HL-60/S4 treated with phorbol 12-myristate 13-acetate at 8.2 ng/mL for 4 days and 3 days (cell line): Measurements from ENCODE around the gene BOLA3.
"Not testable (repeated sequence)": the region's sequence is repeated elsewhere in the genome, so short reads cannot be mapped to it uniquely, and the experiment has no call there.

Experiments
- in situ Hi-C: fragments of 300-500 bp; cut with MboI; formaldehyde crosslinking; loops from 2 replicates; pipeline ENCODE4 v1.15.0; 2022; ENCODE audit warnings: low sequenced_read_pairs

The BOLA3 gene

DNA sequence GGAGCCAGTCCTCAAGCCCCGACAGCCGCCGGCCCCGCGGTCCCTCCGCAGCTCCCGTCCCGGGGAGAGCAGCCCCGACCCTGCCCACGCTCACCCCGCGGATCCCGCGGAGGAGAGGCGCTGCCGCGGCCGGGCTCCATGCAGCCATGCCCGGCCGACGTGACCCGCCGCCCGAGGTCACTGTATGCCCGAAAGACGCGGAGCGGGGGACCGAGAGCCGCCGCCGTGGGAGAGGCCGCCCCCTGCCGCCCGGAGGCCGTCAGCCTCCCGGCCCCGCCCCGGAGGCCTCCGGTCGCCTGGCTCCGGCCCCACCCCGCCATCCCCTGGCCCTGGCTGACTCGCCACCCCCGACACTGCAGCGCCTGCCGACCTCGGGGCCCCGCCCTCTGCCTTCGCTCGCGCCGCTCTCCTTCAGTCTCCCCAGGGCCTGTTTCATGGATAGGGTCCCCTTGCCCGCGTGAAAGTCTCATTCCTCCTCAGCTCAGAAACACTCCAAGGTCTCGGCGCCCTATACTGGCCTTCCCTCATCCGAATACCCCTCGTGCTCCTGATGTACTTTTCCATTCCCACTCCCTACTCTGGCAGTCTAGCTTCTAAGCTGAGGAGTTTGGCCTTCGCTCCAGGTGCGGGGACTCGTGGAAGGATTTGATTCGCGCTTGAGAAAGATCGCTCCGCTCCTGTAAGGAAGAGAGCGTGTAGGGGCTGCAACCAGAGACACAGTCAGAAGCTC lies at the start of gene BOLA3:
Gene BOLA3, minus strand, starts transcription at position 186 of the 730 bp plus-strand sequence. Its CDS starts 38 bp downstream, at position 148.
- in situ Hi-C loops = no loop called here

DNA sequence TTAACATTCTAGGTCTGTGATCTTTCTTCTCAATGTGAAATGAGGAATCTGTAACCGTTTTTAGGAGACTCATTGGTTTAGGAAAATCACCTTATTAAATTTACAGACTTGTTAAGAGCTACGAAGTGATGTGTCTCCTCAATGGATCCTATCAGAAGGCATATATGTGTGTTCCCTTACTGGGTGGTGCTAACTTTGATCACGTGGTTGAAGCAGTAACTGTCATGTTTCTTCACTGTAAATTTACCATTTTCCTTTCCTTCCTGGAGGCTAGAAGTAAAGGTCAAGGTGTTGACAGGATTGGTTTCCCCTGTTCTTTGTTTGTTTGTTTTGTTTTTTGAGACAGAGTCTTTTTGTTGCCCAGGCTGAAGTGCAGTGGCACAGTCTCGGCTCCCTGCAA lies 49.3 kb upstream of the BOLA3 start:
- in situ Hi-C loops = no loop called here

DNA sequence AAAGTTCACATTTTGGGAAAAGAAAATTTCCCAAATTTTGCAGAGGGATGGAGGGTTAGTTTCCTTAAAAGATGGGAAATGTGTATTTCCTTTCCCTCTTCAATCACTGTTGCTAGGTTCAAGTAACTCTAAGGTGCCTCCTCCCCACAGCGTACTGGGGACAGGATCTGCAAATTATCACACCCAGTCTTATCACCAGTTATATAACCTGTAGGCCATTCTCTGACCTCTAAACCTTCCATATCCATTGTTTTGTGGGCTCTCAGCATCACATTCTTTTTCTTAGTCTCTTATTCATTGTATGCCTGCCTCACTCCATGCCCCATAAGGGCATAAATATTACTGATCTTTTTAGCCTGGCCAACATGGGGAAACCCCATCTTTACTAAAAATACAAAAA lies 47.1 kb upstream of the BOLA3 start:
- in situ Hi-C loops = no loop called here

DNA sequence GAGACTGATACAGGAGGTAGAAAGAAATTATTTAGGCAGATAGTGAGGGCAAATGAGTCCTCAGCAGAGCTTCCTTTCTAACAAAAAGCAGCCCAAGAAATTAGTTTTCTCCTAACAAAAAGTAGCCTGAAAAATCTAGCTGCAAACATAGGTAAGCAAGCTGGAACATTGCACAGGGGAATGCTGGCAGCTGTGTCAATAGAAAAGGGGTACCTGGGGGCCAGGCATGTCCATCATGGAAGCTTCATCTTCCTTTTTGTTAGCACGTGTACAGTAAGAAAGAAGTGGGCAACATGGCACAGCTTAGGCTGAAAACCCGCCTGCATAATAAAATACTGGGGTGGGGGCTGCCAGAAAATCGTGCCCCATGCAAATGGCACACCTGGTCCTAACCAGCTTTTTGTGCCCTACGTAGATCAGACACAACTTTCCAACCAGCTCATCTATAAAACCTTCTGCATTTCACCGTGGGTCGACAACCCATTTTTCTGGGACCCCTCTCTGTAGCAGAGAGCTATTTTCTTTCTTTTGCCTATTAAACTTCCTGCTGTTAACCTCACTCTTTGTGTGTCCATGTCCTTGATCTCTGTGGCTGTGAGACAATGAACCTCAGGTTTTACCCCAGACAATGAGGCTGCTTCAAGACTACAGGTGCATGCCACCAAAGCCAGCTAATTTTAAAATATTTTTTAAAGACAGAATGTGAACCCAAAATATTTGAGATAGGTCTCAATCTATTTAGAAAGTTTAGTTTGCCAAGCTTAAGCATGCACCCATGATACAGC lies 44.1 kb upstream of the BOLA3 start:
- in situ Hi-C loops = no loop called here

DNA sequence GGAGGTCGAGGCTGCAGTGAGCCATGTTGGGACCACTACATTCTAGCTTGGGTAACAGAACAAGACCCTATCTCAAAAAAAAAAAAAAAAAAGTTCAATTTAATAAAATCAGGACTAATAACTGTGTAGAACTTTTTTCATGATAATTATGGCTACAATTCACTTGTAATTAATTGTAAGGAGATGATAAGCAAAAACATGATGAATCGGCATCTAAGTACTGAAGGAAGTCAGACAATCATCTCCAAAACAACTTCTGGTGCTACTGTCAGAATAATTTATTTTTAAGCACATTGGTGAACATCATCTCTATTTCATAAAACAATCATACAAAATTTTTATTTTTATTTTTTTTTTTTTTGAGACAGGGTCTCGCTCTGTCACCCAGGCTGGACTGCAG lies 41.0 kb upstream of the BOLA3 start:
- in situ Hi-C loops = no loop called here

- in situ Hi-C loops = no loop called here
Observed at GRCh38 chr2:74188018-74188601, 40.4 kb upstream of the BOLA3 start.

DNA sequence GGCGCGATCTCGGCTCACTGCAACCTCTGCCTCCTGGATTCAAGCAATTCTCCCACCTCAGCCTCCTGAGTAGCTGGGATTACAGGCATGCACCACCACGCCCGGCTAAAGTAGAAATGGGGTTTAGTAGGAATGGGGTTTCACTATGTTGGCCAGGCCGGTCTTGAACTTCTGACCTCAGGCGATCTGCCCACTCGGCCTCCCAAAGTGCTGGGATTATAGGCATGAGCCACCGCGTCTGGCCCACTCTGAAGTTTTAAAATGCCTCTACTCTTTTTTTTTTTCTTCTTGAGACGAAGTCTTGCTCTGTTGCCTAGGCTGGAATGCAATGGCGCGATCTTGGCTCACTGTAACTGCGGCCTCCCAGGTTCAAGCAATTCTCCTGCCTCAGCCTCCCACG lies 39.0 kb upstream of the BOLA3 start:
- in situ Hi-C loops = not testable (repeated sequence)

- in situ Hi-C loops = no loop called here
Observed at GRCh38 chr2:74186038-74186437, 38.3 kb upstream of the BOLA3 start.

GRCh38 chr2:74183878-74184277 lies 36.2 kb upstream of the BOLA3 start:
- in situ Hi-C loops = no loop called here

- in situ Hi-C loops = no loop called here
Observed at GRCh38 chr2:74181739-74182138, 34.0 kb upstream of the BOLA3 start.

DNA sequence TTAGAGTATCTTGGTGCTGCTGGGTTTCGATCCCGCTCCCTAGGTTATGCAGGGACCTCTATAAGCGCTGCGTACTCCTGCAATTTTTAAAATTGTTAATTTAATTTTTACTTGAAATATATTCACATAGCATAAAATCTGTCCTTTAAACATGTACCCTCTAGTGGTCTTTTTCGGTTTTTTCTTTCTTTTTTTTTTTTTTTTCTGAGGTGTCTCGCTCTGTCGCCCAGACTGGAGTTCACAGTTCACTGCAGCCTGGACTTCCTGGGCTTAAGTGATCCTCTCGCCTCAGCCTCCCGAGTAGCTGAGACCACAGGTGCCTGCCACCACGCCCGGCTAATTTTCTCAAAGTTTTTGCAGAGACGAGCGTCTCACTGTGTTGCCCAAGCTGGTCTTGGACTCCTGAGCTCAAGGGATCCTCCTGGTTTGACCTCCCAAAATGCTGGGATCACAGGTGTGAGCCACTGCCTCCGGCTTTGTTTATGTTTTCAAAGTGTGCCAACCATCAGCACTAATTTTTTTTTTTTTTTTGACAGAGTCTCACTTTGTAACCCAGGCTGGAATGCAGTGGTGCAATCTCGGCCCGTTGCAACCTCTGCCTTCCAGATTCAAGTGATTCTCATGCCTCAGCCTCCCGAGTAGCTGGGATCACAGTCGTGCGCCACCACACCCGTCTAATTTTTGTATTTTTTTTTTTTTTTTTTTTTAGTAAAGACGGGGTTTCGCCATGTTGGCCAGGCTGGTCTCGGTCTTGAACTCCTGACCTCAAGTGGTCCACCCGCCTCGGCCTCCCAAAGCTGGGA lies 31.6 kb upstream of the BOLA3 start:
- in situ Hi-C loops = no loop called here

- in situ Hi-C loops = no loop called here
Observed at GRCh38 chr2:74178211-74179062, 30.7 kb upstream of the BOLA3 start, which contains the start of gene MOB1A. TSS of gene MOB1A (minus strand) at chr2:74178879. CDS start at chr2:74178674, 205 bp downstream.

DNA sequence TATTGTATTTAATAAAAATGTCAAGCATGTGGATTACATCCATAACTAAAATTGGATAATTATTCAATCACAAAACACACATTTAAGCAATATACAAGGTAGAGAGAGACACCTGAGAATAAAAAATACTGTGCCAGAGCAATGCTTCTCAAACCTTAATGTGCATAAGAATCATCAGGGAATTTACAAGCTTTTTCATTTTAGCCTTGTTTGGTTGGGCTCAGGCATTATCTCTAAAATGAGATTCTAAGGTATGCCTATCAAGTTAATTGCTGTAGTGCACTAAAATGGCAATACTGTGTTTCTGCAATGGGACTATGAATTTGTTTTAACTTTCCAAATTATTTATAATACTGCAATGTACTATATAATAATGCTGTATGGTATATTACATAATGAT lies 30.0 kb upstream of the BOLA3 start:
- in situ Hi-C loops = no loop called here

GRCh38 chr2:74174909-74175308 lies 27.2 kb upstream of the BOLA3 start:
- in situ Hi-C loops = no loop called here

DNA sequence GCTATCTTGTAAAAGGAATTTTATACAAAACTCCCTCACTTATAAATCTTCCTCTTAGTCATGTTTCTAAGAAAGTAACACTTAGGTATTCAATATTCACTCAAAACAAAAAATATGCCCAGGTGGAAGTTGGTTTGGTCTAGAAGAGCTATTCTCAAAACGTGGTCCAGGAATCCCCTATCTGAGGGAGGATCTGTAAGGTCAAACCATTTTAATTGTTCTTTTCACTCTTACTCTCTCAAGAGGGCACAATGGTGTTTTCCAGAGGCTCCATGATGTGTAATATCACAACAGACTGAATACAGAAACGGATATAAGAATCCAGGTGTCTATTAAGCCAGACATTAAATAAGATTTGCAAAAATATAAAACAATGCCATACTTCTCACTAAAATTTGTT lies 21.0 kb upstream of the BOLA3 start:
- in situ Hi-C loops = no loop called here

GRCh38 chr2:74164761-74165160 lies 17.0 kb upstream of the BOLA3 start:
- in situ Hi-C loops = no loop called here

- in situ Hi-C loops = no loop called here
Observed at GRCh38 chr2:74162951-74163350, 15.2 kb upstream of the BOLA3 start.

- in situ Hi-C loops = no loop called here
Observed at GRCh38 chr2:74155830-74156229, 8.1 kb upstream of the BOLA3 start.

GRCh38 chr2:74152954-74153353 lies 5.2 kb upstream of the BOLA3 start:
- in situ Hi-C loops = no loop called here
